ENCODE results near the gene CGB1.
A peak's percentile ranks its signal among the peaks of the same experiment; 100 is the strongest.

Gene CGB1

GRCh38 chr19:49085020-49085867 lies 48.5 kb upstream of the CGB1 start, which contains the start of gene SNRNP70:
Gene SNRNP70 (plus strand): TSS chr19:49085451. CDS start chr19:49086415, 964 bp downstream.
- Histone ChIP-seq H3K4me2 (ENCODE audit: insufficient read depth, low read length) (peak within 1 kb of the TSS; percentile 96), H3K79me2 (ENCODE audit: insufficient read depth, low read length) (peaks cover 51% of the 10 kb centered on the region), H3K4me3 (ENCODE audit: low read depth in 1 of 2, low read length in 2 of 2) (peak within 1 kb of the TSS; percentile 53 to 76), H4K20me1 (ENCODE audit: insufficient read depth, low read length) (peaks cover 41% of the 10 kb centered on the region), H3K9ac (ENCODE audit: low read depth, low read length) (peak within 1 kb of the TSS; percentile 82), H3K27me3 (ENCODE audit: insufficient read depth, low read length, poor library complexity) (no peaks in the 10 kb centered on the region), H3K4me1 (ENCODE audit: insufficient read depth, low read length) (peaks cover 36% of the 10 kb centered on the region), H3K9me3 (ENCODE audit: insufficient read depth, low read length, severe bottlenecking) (no peaks in the 10 kb centered on the region), H3K27ac (ENCODE audit: low read length) (peak within 1 kb of the TSS; percentile 78), H3K36me3 (ENCODE audit: insufficient read depth, low read length) (peaks cover 40% of the 10 kb centered on the region), H2AFZ (ENCODE audit: low read depth, low read length) (peak within 1 kb of the TSS; percentile 73)
- TF ChIP-seq EZH2 (IDR thresholded peaks at IDR 0.05; ENCODE audit: borderline replicate concordance, low read depth, low read length, severe bottlenecking), result no peak
- TF ChIP-seq CTCF (IDR thresholded peaks at IDR 0.05; ENCODE audit: borderline replicate concordance, extremely low read depth, low read length, poor library complexity, severe bottlenecking), result no peak
- DNase-seq, result peak; percentile 100
- peak; percentile 91 for ATAC-seq (ENCODE audit: insufficient read depth, low read depth)

GRCh38 chr19:49084206-49085019 lies 47.7 kb upstream of the CGB1 start:
- ATAC-seq (ENCODE audit: insufficient read depth, low read depth) (no peak), DNase-seq (no peak)
- Histone ChIP-seq H3K4me2 (ENCODE audit: insufficient read depth, low read length) (peak overlapping the region; percentile 66), H3K27me3 (ENCODE audit: insufficient read depth, low read length, poor library complexity) (no peaks in the 10 kb centered on the region), H3K27ac (ENCODE audit: low read length) (peak overlapping the region; percentile 78), H2AFZ (ENCODE audit: low read depth, low read length) (peak overlapping the region; percentile 71), H3K9ac (ENCODE audit: low read depth, low read length) (peak overlapping the region; percentile 82), H3K36me3 (ENCODE audit: insufficient read depth, low read length) (peaks cover 32% of the 10 kb centered on the region), H3K9me3 (ENCODE audit: insufficient read depth, low read length, severe bottlenecking) (no peaks in the 10 kb centered on the region), H3K4me3 (ENCODE audit: low read depth in 1 of 2, low read length in 2 of 2) (peak overlapping the region; percentile 1 to 76; a peak in 3 of 4 replicates), H3K79me2 (ENCODE audit: insufficient read depth, low read length) (peaks cover 44% of the 10 kb centered on the region), H4K20me1 (ENCODE audit: insufficient read depth, low read length) (peaks cover 35% of the 10 kb centered on the region), H3K4me1 (ENCODE audit: insufficient read depth, low read length) (peaks cover 36% of the 10 kb centered on the region)
- TF ChIP-seq CTCF (IDR thresholded peaks at IDR 0.05; ENCODE audit: borderline replicate concordance, extremely low read depth, low read length, poor library complexity, severe bottlenecking) (no peak), EZH2 (IDR thresholded peaks at IDR 0.05; ENCODE audit: borderline replicate concordance, low read depth, low read length, severe bottlenecking) (no peak)

- Histone ChIP-seq H3K27ac (ENCODE audit: low read length) (no peak overlapping the region), H3K27me3 (ENCODE audit: insufficient read depth, low read length, poor library complexity) (no peaks in the 10 kb centered on the region), H3K79me2 (ENCODE audit: insufficient read depth, low read length) (peaks cover 14% of the 10 kb centered on the region), H3K4me3 (ENCODE audit: low read depth in 1 of 2, low read length in 2 of 2) (no peak overlapping the region), H2AFZ (ENCODE audit: low read depth, low read length) (0 out of 2 replicates have a peak overlapping the region, but pooled peaks have one; percentile 31), H3K9ac (ENCODE audit: low read depth, low read length) (no peak overlapping the region), H3K4me1 (ENCODE audit: insufficient read depth, low read length) (peaks cover 11% of the 10 kb centered on the region), H3K9me3 (ENCODE audit: insufficient read depth, low read length, severe bottlenecking) (no peaks in the 10 kb centered on the region), H3K4me2 (ENCODE audit: insufficient read depth, low read length) (no peak overlapping the region), H3K36me3 (ENCODE audit: insufficient read depth, low read length) (peaks cover 4% of the 10 kb centered on the region), H4K20me1 (ENCODE audit: insufficient read depth, low read length) (peaks cover 7% of the 10 kb centered on the region)
- no peak for TF ChIP-seq CTCF (IDR thresholded peaks at IDR 0.05; ENCODE audit: borderline replicate concordance, extremely low read depth, low read length, poor library complexity, severe bottlenecking)
- no peak for TF ChIP-seq EZH2 (IDR thresholded peaks at IDR 0.05; ENCODE audit: borderline replicate concordance, low read depth, low read length, severe bottlenecking)
- DNase-seq, result no peak
- no peak for ATAC-seq (ENCODE audit: insufficient read depth, low read depth)
Measured at GRCh38 chr19:49081273-49081672, 44.6 kb upstream of the CGB1 start.

Measured in DND-41 (cell line).